Right lobe of liver (tissue), 6 donors: ENCODE results near the gene SLC22A6. TPM values are rescaled to one million over a fixed set of nuclear protein-coding genes. Genes with fewer than 3 reads are reported as not detected.
A peak's percentile ranks its signal among the peaks of the same experiment; 100 is the strongest.

ENCODE experiments used
- ATAC-seq, 4 donors: fragments of 200-7000 bp; cut with Tn5 transposase; one replicate each; pipeline ENCODE4 v1.9.1; 2020; ENCODE audit warnings: mild to moderate bottlenecking in 4 of 4, moderate library complexity in 4 of 4
- DNase-seq, 3 donors: peaks; one replicate each; pipeline ENCODE4 v3.0.0-alpha.2; 2020
- H3K27ac ChIP-seq, 3 donors: fragments of 200-600 bp; one replicate each; pipeline ENCODE4 v1.8.0; 2022
- H3K27me3 ChIP-seq, 2 donors: fragments of 200-600 bp; one replicate each; pipeline ENCODE4 v1.8.0; 2022
- H3K36me3 ChIP-seq, 4 donors: fragments of 200-600 bp; sonication (generic) in 1 of 4; one replicate each; pipeline versions ENCODE4 v1.5.1 to v1.8.0; 2017 to 2022; ENCODE audit warnings: control low read depth in 1 of 4
- H3K4me1 ChIP-seq, 4 donors: fragments of 200-600 bp; sonication (generic) in 1 of 4; one replicate each; pipeline versions ENCODE4 v1.5.1 to v1.8.0; 2017 to 2022; ENCODE audit warnings: control low read depth in 1 of 4
- H3K4me3 ChIP-seq, 3 donors: fragments of 200-600 bp; one replicate each; pipeline ENCODE4 v1.8.0; 2022
- H3K9me3 ChIP-seq, 4 donors: fragments of 200-600 bp; sonication (generic) in 1 of 4; one replicate each; pipeline versions ENCODE4 v1.5.1 to v1.8.0; 2017 to 2022; ENCODE audit warnings: control low read depth in 1 of 4
- CTCF ChIP-seq, 4 donors: fragments of 200-600 bp in 3 of 4; fragments of 450-650 bp in 1 of 4; IDR thresholded peaks; one replicate each; pipeline versions ENCODE4 v1.5.1 to v1.8.0; 2016 to 2022; ENCODE audit warnings: antibody characterized with exemption in 4 of 4, mild to moderate bottlenecking in 2 of 4
- POLR2A ChIP-seq: fragments of 450-650 bp; IDR thresholded peaks from one replicate; pipeline ENCODE4 v1.6.1; 2017; ENCODE audit warnings: antibody characterized with exemption, mild to moderate bottlenecking
- WGBS: methylation state at CpG from one replicate; pipeline ENCODE4 v1.1.6; 2018; ENCODE audit warnings: low coverage, low lambda C conversion rate; ENCODE audit not compliant: insufficient coverage; ENCODE audit errors: missing lambda C conversion rate; 5-methylcytosine and 5-hydroxymethylcytosine counted together
- intact Hi-C, 2 donors: fragments of 100-400 bp; cut with DNase I; formaldehyde crosslinking; loops; one replicate each; pipeline versions ENCODE4 v1.11.2 to v1.14.1; 2022
- total RNA-seq, 6 experiments: library from RNA; depleted of rRNA in 2 of 6; stranded (reverse); fragments of >200 nt in 2 of 6; fragmentation: NEBNext Ultra II Directional in 3 of 6; extraction: Animal tissue kit (Norgen Biotek cat#: 25700) in 3 of 6; gene quantifications; one replicate each; pipeline versions ENCODE4 v1.1.0 to v1.2.4, GENCODE V29; 2016 to 2023
- donor health status: DM: no; HTN: yes; CAD: no.
- donor health status: DM: no; HTN: no; CAD: no.
- donor health status: DM: no; HTN: no; CAD: no.
- donor health status: DM: no; HTN: yes; CAD: no.
- donor health status: DM: no; HTN: yes; CAD: no.

Gene SLC22A6
- total RNA-seq, 6 experiments from 2014 or later, result not detected

DNA sequence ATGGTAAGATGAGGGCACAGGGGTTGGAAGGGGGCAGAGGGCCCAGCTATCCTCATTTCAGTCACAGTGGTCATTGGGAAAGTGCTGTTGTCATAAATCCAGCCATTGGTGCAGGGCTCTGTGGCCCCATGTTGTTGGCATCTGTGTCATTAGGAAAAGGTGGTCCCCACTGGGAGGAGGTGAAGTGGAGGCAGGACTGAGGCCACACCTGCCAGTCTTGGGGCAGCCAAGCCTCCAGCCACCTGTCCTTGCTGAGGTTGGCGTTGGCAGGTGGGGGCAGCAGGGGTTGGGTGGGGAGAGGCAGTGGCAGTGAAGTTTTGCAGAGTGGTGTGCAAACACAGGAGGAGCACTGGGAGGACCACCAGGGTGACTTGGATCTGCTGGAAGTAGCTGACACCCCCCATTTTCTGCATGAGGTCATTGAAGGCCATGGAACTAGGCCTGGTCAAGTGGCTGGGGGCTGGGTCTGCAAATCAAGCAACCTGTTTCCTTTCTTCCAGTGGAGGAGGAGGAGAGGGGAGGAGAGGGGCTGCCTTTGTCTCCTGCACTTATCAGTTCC is 25.3 kb downstream of the SLC22A6 start:
- H3K4me3 ChIP-seq, result no peak overlapping the region
- no peak overlapping the region for H3K27ac ChIP-seq
- no peak for TF ChIP-seq POLR2A
- TF ChIP-seq CTCF (IDR thresholded peaks at IDR 0.05), result no peak
- no CpG with 5 or more reads among the region's 1 CpG for WGBS
- H3K27me3 ChIP-seq, result no peaks in the 10 kb centered on the region
- DNase-seq (no peak), ATAC-seq (no peak)
- no peaks in the 10 kb centered on the region for H3K4me1 ChIP-seq
- no peaks in the 10 kb centered on the region for H3K9me3 ChIP-seq
- intact Hi-C loops, result no loop called here
- no peaks in the 10 kb centered on the region for H3K36me3 ChIP-seq

GRCh38 chr11:62958547-62959421 is 26.0 kb downstream of the SLC22A6 start:
- 36% methylated on average over 11 of the region's 11 CpGs for WGBS
- TF ChIP-seq POLR2A (no peak), CTCF (IDR thresholded peaks at IDR 0.05) (no peak)
- peak; percentile 17 to 30 (median 20) for ATAC-seq
- intact Hi-C loops, result no loop called here
- Histone ChIP-seq H3K4me1 (no peaks in the 10 kb centered on the region), H3K4me3 (no peak overlapping the region), H3K36me3 (no peaks in the 10 kb centered on the region), H3K27me3 (no peaks in the 10 kb centered on the region), H3K27ac (no peak overlapping the region), H3K9me3 (no peaks in the 10 kb centered on the region)
- no peak for DNase-seq

GRCh38 chr11:62957147-62957546 is 27.6 kb downstream of the SLC22A6 start:
- Histone ChIP-seq H3K27me3 (no peaks in the 10 kb centered on the region), H3K9me3 (no peaks in the 10 kb centered on the region)

GRCh38 chr11:62954478-62954877 is 30.3 kb downstream of the SLC22A6 start:
- H3K36me3 ChIP-seq, result no peaks in the 10 kb centered on the region
- no peaks in the 10 kb centered on the region for H3K4me1 ChIP-seq
- no peak overlapping the region for H3K4me3 ChIP-seq
- intact Hi-C loops, result no loop called here
- H3K27me3 ChIP-seq, result no peaks in the 10 kb centered on the region
- WGBS, result 52% methylated on average over 4 of the region's 5 CpGs
- no peaks in the 10 kb centered on the region for H3K9me3 ChIP-seq
- DNase-seq (no peak), ATAC-seq (no peak)
- H3K27ac ChIP-seq, result no peak overlapping the region
- no peak for TF ChIP-seq CTCF (IDR thresholded peaks at IDR 0.05)

More at GRCh38 chr11:62957147-62957546, 27.6 kb downstream of the SLC22A6 start:
- Histone ChIP-seq H3K27ac (no peak overlapping the region), H3K4me3 (no peak overlapping the region), H3K36me3 (no peaks in the 10 kb centered on the region), H3K4me1 (no peaks in the 10 kb centered on the region)
- WGBS, result 81% methylated on average over 2 of the region's 2 CpGs
- TF ChIP-seq POLR2A, result no peak
- no peak for TF ChIP-seq CTCF (IDR thresholded peaks at IDR 0.05)
- ATAC-seq (no peak), DNase-seq (no peak)
- intact Hi-C loops, result no loop called here
